Kidney (tissue), 14 donors: ENCODE measurements around the gene PAK6. TPM values are rescaled to one million over a fixed set of nuclear protein-coding genes. Genes with fewer than 3 reads are reported as not detected.

Experiments
- DNase-seq, 5 donors: peaks; one replicate each; pipeline ENCODE4 v3.0.0-alpha.2; 2013 to 2020
- FAIRE-seq: peaks from 2 replicates; lab custom pipeline; 2012; peaks lifted over from hg19 to GRCh38; lab: Jason Lieb, UNC
- H3K27ac ChIP-seq, 2 donors: one replicate each; pipeline ENCODE4 v1.7.0; 2013; ENCODE audit warnings: low read depth in 2 of 2, low read length in 2 of 2, inconsistent platforms in 1 of 2
- H3K27me3 ChIP-seq: one replicate; pipeline ENCODE4 v1.7.1; 2013; ENCODE audit warnings: low read length, inconsistent platforms; ENCODE audit not compliant: control insufficient read depth, insufficient read depth
- H3K36me3 ChIP-seq, 3 donors: one replicate each; pipeline versions ENCODE4 v1.7.0 to v1.7.1; 2013; ENCODE audit warnings: low read length in 3 of 3, control low read depth in 1 of 3, inconsistent platforms in 1 of 3; ENCODE audit not compliant: insufficient read depth in 3 of 3, control insufficient read depth in 2 of 3
- H3K4me1 ChIP-seq, 3 donors: one replicate each; pipeline versions ENCODE4 v1.7.0 to v1.7.1; 2013; ENCODE audit warnings: low read length in 3 of 3, inconsistent platforms in 1 of 3, low read depth in 1 of 3; ENCODE audit not compliant: control insufficient read depth in 2 of 3, insufficient read depth in 2 of 3
- H3K4me3 ChIP-seq, 3 donors: one replicate each; pipeline versions ENCODE4 v1.7.0 to v1.8.1; 2013; ENCODE audit warnings: low read length in 3 of 3, control low read depth in 1 of 3, inconsistent platforms in 1 of 3
- H3K9ac ChIP-seq, 3 donors: one replicate each; pipeline versions ENCODE4 v1.7.0 to v1.7.1; 2013; ENCODE audit warnings: low read length in 3 of 3, control low read depth in 1 of 3, inconsistent platforms in 1 of 3
- H3K9me3 ChIP-seq, 3 donors: one replicate each; pipeline versions ENCODE4 v1.7.0 to v1.7.1; 2013; ENCODE audit warnings: low read length in 3 of 3, control low read depth in 1 of 3, inconsistent platforms in 1 of 3; ENCODE audit not compliant: control insufficient read depth in 2 of 3, insufficient read depth in 1 of 3
- CTCF ChIP-seq: IDR thresholded peaks from 3 replicates; pipeline ENCODE4 v1.5.1; 2012; ENCODE audit warnings: mild to moderate bottlenecking, moderate library complexity, borderline replicate concordance; ENCODE audit not compliant: insufficient read depth; ENCODE audit errors: extremely low read depth
- intact Hi-C: fragments of 100-400 bp; cut with DNase I; formaldehyde crosslinking; loops from one replicate; pipeline ENCODE4 v1.11.1; 2022
- polyA plus RNA-seq: library from polyadenylated mRNA; stranded (reverse); fragments of 350-450 nt; fragmentation: Illumina TruSeq; extraction: RNeasy Lipid Tissue Mini Kit (QIAGEN cat#74804); gene quantifications from one replicate; pipeline ENCODE4 v1.2.3, GENCODE V29; 2014; ENCODE audit warnings: low read depth, low replicate concordance; ENCODE audit not compliant: insufficient read depth
- total RNA-seq: library from RNA; stranded (reverse); fragmentation: NEBNext Ultra II Directional; extraction: Animal tissue kit (Norgen Biotek cat#: 25700); gene quantifications from one replicate; pipeline ENCODE4 v1.2.1, GENCODE V29; 2021
- donor health status: control.
- donor health status: control.
- donor health status: control.
- donor health status: control.
- donor health status: control.
- donor health status: DM: yes; HTN: yes; CAD: no.
- donor health status: Normal renal cell carcinoma (clear cell type).

Gene PAK6
- total and polyA plus RNA-seq, 2 donors from 2014 or later: 8.1 to 11.9 TPM

- DNase-seq (no peak), FAIRE-seq (no peak)
These were observed 4.9 kb upstream of the PAK6 start for GRCh38 chr15:40233727-40234577.

GRCh38 chr15:40234783-40235182, 4.1 kb upstream of the PAK6 start:
- Histone ChIP-seq H3K4me1 (peaks cover 0 to 6% (median 0%) of the 10 kb centered on the region in 3 donors), H3K27me3 (no peaks in the 10 kb centered on the region), H3K9ac (peak overlapping the region in 1 of 3 donors; percentile 38), H3K9me3 (no peaks in the 10 kb centered on the region), H3K4me3 (no peak overlapping the region), H3K27ac (no peak overlapping the region), H3K36me3 (no peaks in the 10 kb centered on the region)
- DNase-seq (no peak), FAIRE-seq (no peak)
- intact Hi-C loops: no loop called here
- TF ChIP-seq CTCF: no peak

More at GRCh38 chr15:40233727-40234577, 4.9 kb upstream of the PAK6 start:
- H3K9ac ChIP-seq: peak overlapping the region in 1 of 3 donors; percentile 38
- no peaks in the 10 kb centered on the region for H3K9me3 ChIP-seq
- peaks cover 0 to 4% (median 0%) of the 10 kb centered on the region in 3 donors for H3K4me1 ChIP-seq
- H3K4me3 ChIP-seq: no peak overlapping the region
- TF ChIP-seq CTCF: no peak
- intact Hi-C loops: no loop called here
- H3K27ac ChIP-seq: no peak overlapping the region
- H3K27me3 ChIP-seq: no peaks in the 10 kb centered on the region
- no peaks in the 10 kb centered on the region for H3K36me3 ChIP-seq

DNA sequence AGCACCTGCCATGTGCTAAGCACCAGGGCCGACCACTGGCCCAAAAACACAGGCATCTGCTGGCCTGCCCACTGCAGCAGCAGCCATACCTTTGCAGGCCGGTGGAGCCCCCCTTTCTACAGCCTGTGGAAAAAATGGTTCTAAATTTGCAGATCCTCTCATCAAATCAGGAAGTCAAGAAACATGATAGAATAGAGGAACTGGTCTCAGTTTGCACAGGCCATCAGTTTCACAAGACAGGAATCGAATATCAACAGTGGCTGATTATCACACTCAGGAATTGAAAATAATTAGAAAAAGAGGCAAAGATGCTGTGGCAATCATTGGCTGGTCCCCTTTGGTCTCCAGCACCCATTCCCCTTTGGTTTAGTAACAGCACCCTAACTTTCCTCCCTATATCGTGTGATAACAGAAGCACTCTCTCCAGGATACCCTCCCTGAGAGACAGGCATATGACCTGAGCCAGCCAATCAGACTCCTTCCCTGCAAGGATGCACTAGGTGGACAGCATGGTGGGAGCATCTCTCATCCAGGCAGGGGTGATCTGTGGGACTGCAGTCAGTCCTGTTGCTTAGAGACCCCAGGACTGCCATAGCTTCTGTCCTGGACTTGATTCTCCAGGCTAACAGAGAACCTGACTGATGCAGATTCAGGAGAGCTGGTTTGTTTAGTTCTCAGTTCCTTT, 3.5 kb upstream of the PAK6 start:
- DNase-seq (no peak), FAIRE-seq (no peak)
- Histone ChIP-seq H3K4me3 (no peak overlapping the region), H3K9me3 (no peaks in the 10 kb centered on the region), H3K4me1 (peaks cover 0 to 6% (median 0%) of the 10 kb centered on the region in 3 donors), H3K36me3 (no peaks in the 10 kb centered on the region), H3K27ac (no peak overlapping the region), H3K9ac (no peak overlapping the region), H3K27me3 (no peaks in the 10 kb centered on the region)
- intact Hi-C loops: no loop called here
- no peak for TF ChIP-seq CTCF
